ENCODE results near the gene B3GAT2. TPM values are rescaled to one million over a fixed set of nuclear protein-coding genes. Genes with fewer than 3 reads are reported as not detected.

B3GAT2 gene
- polyA plus RNA-seq, 1 of the 3 experiments (the other 2 are of a cell fraction) = under 0.01 TPM

GRCh38 chr6:70985156-70985555 is 28.3 kb upstream of the B3GAT2 start:
- H4K20me1 ChIP-seq (ENCODE audit: insufficient read depth) = no peaks in the 10 kb centered on the region
- no peak overlapping the region for H3K4me2 ChIP-seq
- H3K9ac ChIP-seq = no peak overlapping the region
- no peaks in the 10 kb centered on the region for H3K9me2 ChIP-seq
- H3F3A ChIP-seq (replicated peaks; ENCODE audit: insufficient read depth) = no peaks in the 10 kb centered on the region
- TF ChIP-seq TAF1 (IDR thresholded peaks at IDR 0.05; ENCODE audit: borderline replicate concordance, low read depth, low read length) (no peak), POLR2AphosphoS5 (IDR thresholded peaks at IDR 0.05; ENCODE audit: low read depth, low read length) (no peak), FOSL2 (IDR thresholded peaks at IDR 0.05; ENCODE audit: borderline replicate concordance, low read depth) (no peak), GABPA (IDR thresholded peaks at IDR 0.05; ENCODE audit: low read depth) (no peak), CHD2 (IDR thresholded peaks at IDR 0.05; ENCODE audit: low read length, partially characterized antibody) (no peak), NRF1 (IDR thresholded peaks at IDR 0.05; ENCODE audit: low read depth, low read length) (no peak), NFIC (IDR thresholded peaks at IDR 0.05; ENCODE audit: borderline replicate concordance) (no peak), USF1 (IDR thresholded peaks at IDR 0.05; ENCODE audit: borderline replicate concordance, low read depth) (no peak), EZH2phosphoT487 (IDR thresholded peaks at IDR 0.05; ENCODE audit: borderline replicate concordance, low read depth) (no peak)
- H3K27ac ChIP-seq (ENCODE audit: low read depth in 2 of 2, low read length in 1 of 2) = no peak overlapping the region
- no peak overlapping the region for H2AFZ ChIP-seq (ENCODE audit: low read depth)
- 24% methylated on average over 4 of the region's 4 CpGs for WGBS (ENCODE audit: low lambda C conversion rate)
- H3K4me1 ChIP-seq (ENCODE audit: control insufficient read depth in 1 of 2, insufficient read depth in 2 of 2, low read depth in 1 of 2, low read length in 1 of 2) = no peaks in the 10 kb centered on the region; a peak in 1 of 4 replicates
- no peaks in the 10 kb centered on the region for H3K79me2 ChIP-seq (ENCODE audit: insufficient read depth)
- H3K27me3 ChIP-seq (ENCODE audit: insufficient read depth) = no peaks in the 10 kb centered on the region
- no peaks in the 10 kb centered on the region for H3K9me3 ChIP-seq
- no peaks in the 10 kb centered on the region for H3K36me3 ChIP-seq (replicated peaks in 1 of 2; ENCODE audit: control insufficient read depth in 1 of 2, insufficient read depth in 2 of 2, low read length in 1 of 2)
- no peak overlapping the region for H3K4me3 ChIP-seq (ENCODE audit: low read depth in 2 of 2, low read length in 1 of 2)
- DNase-seq = no peak
- ChIA-PET POLR2A (no interaction called here), CTCF (no interaction called here)

- WGBS (ENCODE audit: low lambda C conversion rate) = 30% methylated on average over 3 of the region's 3 CpGs
- Histone ChIP-seq H4K20me1 (ENCODE audit: insufficient read depth) (no peaks in the 10 kb centered on the region), H3K27ac (ENCODE audit: low read depth in 2 of 2, low read length in 1 of 2) (no peak overlapping the region), H3K36me3 (replicated peaks in 1 of 2; ENCODE audit: control insufficient read depth in 1 of 2, insufficient read depth in 2 of 2, low read length in 1 of 2) (no peaks in the 10 kb centered on the region), H3K79me2 (ENCODE audit: insufficient read depth) (no peaks in the 10 kb centered on the region), H3K4me3 (ENCODE audit: low read depth in 2 of 2, low read length in 1 of 2) (no peak overlapping the region), H3K9me3 (no peaks in the 10 kb centered on the region), H3K9ac (no peak overlapping the region), H2AFZ (ENCODE audit: low read depth) (no peak overlapping the region), H3K4me2 (no peak overlapping the region), H3K4me1 (ENCODE audit: control insufficient read depth in 1 of 2, insufficient read depth in 2 of 2, low read depth in 1 of 2, low read length in 1 of 2) (no peaks in the 10 kb centered on the region; a peak in 1 of 4 replicates), H3K9me2 (no peaks in the 10 kb centered on the region), H3F3A (replicated peaks; ENCODE audit: insufficient read depth) (no peaks in the 10 kb centered on the region), H3K27me3 (ENCODE audit: insufficient read depth) (no peaks in the 10 kb centered on the region)
- ChIA-PET POLR2A (no interaction called here), CTCF (interaction anchor here (0.7 to 0.8 kb wide), 2 partner anchors 11 to 21 kb away, joined by 3 read pairs; no protein-coding TSS in a partner anchor)
- no peak for TF ChIP-seq ZBTB33 (IDR thresholded peaks at IDR 0.05; ENCODE audit: borderline replicate concordance, low read depth)
- no peak for TF ChIP-seq FOXM1 (IDR thresholded peaks at IDR 0.05; ENCODE audit: low read depth)
- no peak for TF ChIP-seq MAX (IDR thresholded peaks at IDR 0.05; ENCODE audit: low read depth)
- no peak for TF ChIP-seq POLR2AphosphoS5 (IDR thresholded peaks at IDR 0.05; ENCODE audit: low read depth, low read length)
- no peak for TF ChIP-seq MEF2A (IDR thresholded peaks at IDR 0.05; ENCODE audit: borderline replicate concordance, low read depth)
- no peak for TF ChIP-seq NRF1 (IDR thresholded peaks at IDR 0.05; ENCODE audit: low read depth, low read length)
- no peak for TF ChIP-seq EP300 (IDR thresholded peaks at IDR 0.05; ENCODE audit: borderline replicate concordance in 1 of 2, low read depth in 1 of 2, low read length in 1 of 2)
- TF ChIP-seq GABPA (IDR thresholded peaks at IDR 0.05; ENCODE audit: low read depth) = no peak
- no peak for DNase-seq
Observed at GRCh38 chr6:70982747-70983146, 25.9 kb upstream of the B3GAT2 start.

Data from SK-N-SH (cell line).